Measurements from ENCODE around the gene PHIP. TPM values are rescaled to one million over a fixed set of nuclear protein-coding genes. Genes with fewer than 3 reads are reported as not detected.

Gene PHIP
- total and polyA plus RNA-seq, 9 donors, result 11.2 to 38.5 (median 27.3) TPM

- intact Hi-C loops (cut with DNase I), result no loop called here
- Histone ChIP-seq H3K36me3 (no peaks in the 10 kb centered on the region), H3K27me3 (no peaks in the 10 kb centered on the region), H3K9me3 (no peaks in the 10 kb centered on the region), H3K4me3 (no peak overlapping the region), H3K27ac (no peak overlapping the region), H3K4me1 (ENCODE audit: insufficient read depth) (no peaks in the 10 kb centered on the region)
- no peak for TF ChIP-seq EP300 (IDR thresholded peaks at IDR 0.05)
- TF ChIP-seq CTCF (IDR thresholded peaks at IDR 0.05), result no peak
- TF ChIP-seq POLR2A (IDR thresholded peaks at IDR 0.05), result no peak
- no peak for DNase-seq
- WGBS, 3 donors, result 75 to 79% (median 77%) methylated on average over 2 of the region's 2 CpGs
Observed at GRCh38 chr6:79089552-79090404, 11.7 kb upstream of the PHIP start.

- WGBS, 3 donors, result 68 to 76% (median 70%) methylated on average over 1 of the region's 1 CpG
- H3K36me3 ChIP-seq, result no peaks in the 10 kb centered on the region
- intact Hi-C loops (cut with DNase I), result no loop called here
- DNase-seq, result no peak
- no peaks in the 10 kb centered on the region for H3K4me1 ChIP-seq (ENCODE audit: insufficient read depth)
- H3K27me3 ChIP-seq, result no peaks in the 10 kb centered on the region
- H3K4me3 ChIP-seq, result no peak overlapping the region
- TF ChIP-seq POLR2A (IDR thresholded peaks at IDR 0.05) (no peak), EP300 (IDR thresholded peaks at IDR 0.05) (no peak), CTCF (IDR thresholded peaks at IDR 0.05) (no peak)
- no peak overlapping the region for H3K27ac ChIP-seq
- no peaks in the 10 kb centered on the region for H3K9me3 ChIP-seq
Observed at GRCh38 chr6:79084693-79085092, 6.6 kb upstream of the PHIP start.

- 92 to 100% (median 94%) methylated on average over 1 of the region's 1 CpG for WGBS, 3 donors
Observed at GRCh38 chr6:79082304-79082703, 4.2 kb upstream of the PHIP start.

GRCh38 chr6:79081663-79082062 lies 3.6 kb upstream of the PHIP start:
- intact Hi-C loops (cut with DNase I), result no loop called here
- no peak overlapping the region for H3K27ac ChIP-seq
- TF ChIP-seq POLR2A (IDR thresholded peaks at IDR 0.05) (no peak), EP300 (IDR thresholded peaks at IDR 0.05) (no peak), CTCF (IDR thresholded peaks at IDR 0.05) (no peak)

More at GRCh38 chr6:79082304-79082703, 4.2 kb upstream of the PHIP start:
- H3K4me1 ChIP-seq (ENCODE audit: insufficient read depth), result no peaks in the 10 kb centered on the region
- H3K36me3 ChIP-seq, result no peaks in the 10 kb centered on the region
- no peaks in the 10 kb centered on the region for H3K27me3 ChIP-seq
- intact Hi-C loops (cut with DNase I), result no loop called here
- DNase-seq, result no peak
- TF ChIP-seq CTCF (IDR thresholded peaks at IDR 0.05) (no peak), EP300 (IDR thresholded peaks at IDR 0.05) (no peak), POLR2A (IDR thresholded peaks at IDR 0.05) (no peak)
- no peaks in the 10 kb centered on the region for H3K9me3 ChIP-seq
- no peak overlapping the region for H3K27ac ChIP-seq
- no peak overlapping the region for H3K4me3 ChIP-seq

More at GRCh38 chr6:79081663-79082062, 3.6 kb upstream of the PHIP start:
- H3K36me3 ChIP-seq, result no peaks in the 10 kb centered on the region
- no peaks in the 10 kb centered on the region for H3K27me3 ChIP-seq
- no peaks in the 10 kb centered on the region for H3K4me1 ChIP-seq (ENCODE audit: insufficient read depth)
- no peaks in the 10 kb centered on the region for H3K9me3 ChIP-seq
- DNase-seq, result no peak
- no peak overlapping the region for H3K4me3 ChIP-seq
